ENCODE data around the gene RP9.

Gene RP9, protein sequence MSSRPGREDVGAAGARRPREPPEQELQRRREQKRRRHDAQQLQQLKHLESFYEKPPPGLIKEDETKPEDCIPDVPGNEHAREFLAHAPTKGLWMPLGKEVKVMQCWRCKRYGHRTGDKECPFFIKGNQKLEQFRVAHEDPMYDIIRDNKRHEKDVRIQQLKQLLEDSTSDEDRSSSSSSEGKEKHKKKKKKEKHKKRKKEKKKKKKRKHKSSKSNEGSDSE

DNA sequence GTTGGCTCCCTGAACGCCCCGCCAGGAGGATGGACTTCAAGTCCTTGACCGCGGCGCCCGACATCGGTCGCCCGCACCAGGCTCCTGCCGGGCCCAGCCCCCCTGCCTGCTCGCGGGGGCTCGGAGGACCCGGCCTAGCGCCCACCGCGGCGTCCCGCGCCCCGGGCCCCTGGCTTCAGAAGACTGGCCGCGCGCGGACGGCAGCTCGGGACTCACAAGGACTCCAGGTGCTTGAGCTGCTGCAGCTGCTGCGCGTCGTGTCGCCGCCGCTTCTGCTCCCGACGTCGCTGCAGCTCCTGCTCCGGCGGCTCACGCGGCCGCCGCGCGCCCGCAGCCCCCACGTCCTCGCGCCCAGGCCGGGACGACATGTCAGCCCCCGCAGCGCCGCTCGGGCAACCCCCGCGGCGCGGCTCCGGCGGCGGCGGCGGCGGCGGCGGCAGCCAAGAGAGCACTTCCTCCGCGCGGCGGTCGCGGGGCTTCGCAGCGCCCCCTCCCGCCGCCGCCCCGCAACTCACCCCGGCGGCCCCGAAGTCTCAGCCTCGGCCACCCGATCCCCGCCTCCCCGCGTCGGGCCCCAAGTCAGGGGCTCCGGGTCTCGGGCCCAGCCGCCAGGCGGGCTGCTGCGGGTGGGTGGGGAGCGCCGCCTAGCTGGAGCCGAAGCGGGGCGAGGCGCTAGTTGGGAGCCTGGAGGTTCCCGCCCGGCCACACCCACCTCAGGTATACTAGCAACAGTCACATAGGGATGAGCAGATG, at the start of gene RP9:
Gene RP9 (minus strand): TSS at position 400 of the 753 bp plus-strand sequence. CDS start 32 bp downstream, at position 368.
- DNase-seq: peak; percentile 81 to 89
- TF ChIP-seq POLR2A (IDR thresholded peaks at IDR 0.05; ENCODE audit: low read length) (peak; percentile 52), GATA1 (IDR thresholded peaks at IDR 0.05; ENCODE audit: low read depth, low read length) (no peak)

DNA sequence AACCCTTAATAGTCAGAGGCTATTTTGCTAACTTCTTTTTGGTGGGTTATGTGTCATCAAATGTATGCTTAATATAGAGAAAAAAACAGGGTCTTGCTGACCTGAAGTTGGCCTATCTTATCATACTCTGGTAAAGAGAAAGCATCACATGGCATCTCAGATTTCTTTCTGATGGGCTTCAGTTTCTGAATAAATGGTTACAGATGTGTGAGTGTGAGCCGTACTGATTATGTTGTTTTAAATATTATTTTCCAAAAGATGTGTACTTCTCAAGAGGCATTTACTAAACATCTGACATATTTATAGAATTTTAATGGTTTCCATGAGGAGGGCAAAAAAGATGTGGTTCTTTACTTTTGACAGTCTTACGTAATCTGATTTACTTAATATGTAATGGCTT, 48.6 kb upstream of the RP9 start:
- TF ChIP-seq GATA1 (IDR thresholded peaks at IDR 0.05; ENCODE audit: low read depth, low read length) (no peak), POLR2A (IDR thresholded peaks at IDR 0.05; ENCODE audit: low read length) (no peak)
- DNase-seq: no peak

DNA sequence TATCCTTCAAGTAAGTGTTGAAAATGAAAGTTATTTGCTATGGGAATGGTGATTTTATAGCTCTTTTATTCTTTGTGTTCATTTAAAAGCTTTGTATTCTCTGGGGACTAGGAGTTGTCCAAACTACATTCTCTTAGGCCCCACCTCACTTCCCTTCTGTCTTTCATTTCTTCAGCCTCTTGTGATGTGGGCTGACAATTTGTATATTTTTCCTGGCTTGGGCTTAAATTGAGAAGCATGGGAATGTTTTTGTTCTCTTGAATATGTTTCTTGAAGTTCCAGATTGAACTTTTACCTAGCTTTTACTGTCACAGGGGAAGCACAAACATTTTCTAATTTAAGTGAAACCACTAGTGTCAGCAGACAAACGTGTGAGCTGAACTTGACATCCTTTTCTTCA, 48.1 kb upstream of the RP9 start:
- TF ChIP-seq POLR2A (IDR thresholded peaks at IDR 0.05; ENCODE audit: low read length): no peak
- TF ChIP-seq GATA1 (IDR thresholded peaks at IDR 0.05; ENCODE audit: low read depth, low read length): no peak
- DNase-seq: no peak

DNA sequence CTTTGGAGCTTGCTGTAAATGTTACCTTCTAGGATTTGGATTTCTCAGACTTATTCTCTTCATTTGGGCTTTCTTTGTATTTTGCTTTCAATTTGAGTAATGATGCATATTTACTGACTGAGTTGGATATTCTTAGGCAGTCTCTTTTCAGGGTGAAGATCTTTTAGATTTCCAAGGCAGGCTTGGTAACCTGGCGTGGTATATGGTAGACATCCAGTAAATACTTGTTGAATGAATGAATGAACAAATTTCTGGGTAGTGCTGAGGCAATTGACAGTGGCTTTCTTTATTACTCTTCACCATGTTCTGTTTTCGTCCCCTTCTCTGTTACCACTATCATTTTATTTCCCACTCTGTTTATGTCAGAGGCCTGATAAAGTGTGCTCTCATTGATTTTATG, 47.2 kb upstream of the RP9 start:
- DNase-seq: no peak
- TF ChIP-seq POLR2A (IDR thresholded peaks at IDR 0.05; ENCODE audit: low read length): no peak
- TF ChIP-seq GATA1 (IDR thresholded peaks at IDR 0.05; ENCODE audit: low read depth, low read length): no peak

DNA sequence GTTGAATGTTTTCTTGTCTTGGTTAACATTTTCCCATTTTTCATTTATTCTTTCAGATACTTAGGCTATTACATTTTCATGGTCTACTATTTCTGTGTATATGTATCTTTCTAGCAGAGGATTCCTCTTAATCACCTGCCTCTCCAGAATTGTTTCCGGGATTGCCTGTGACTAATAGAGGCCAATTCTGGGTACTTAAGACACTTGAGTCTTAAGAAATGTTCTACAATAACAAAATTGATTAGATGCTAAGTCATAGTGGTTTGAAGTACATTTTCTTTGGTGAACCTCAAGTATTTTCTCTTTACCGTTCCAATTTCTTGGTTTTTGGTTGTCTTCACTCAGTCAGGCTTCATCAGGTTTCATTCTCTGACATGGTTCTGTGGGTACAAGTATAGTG, 46.6 kb upstream of the RP9 start:
- no peak for DNase-seq
- TF ChIP-seq POLR2A (IDR thresholded peaks at IDR 0.05; ENCODE audit: low read length) (no peak), GATA1 (IDR thresholded peaks at IDR 0.05; ENCODE audit: low read depth, low read length) (no peak)

DNA sequence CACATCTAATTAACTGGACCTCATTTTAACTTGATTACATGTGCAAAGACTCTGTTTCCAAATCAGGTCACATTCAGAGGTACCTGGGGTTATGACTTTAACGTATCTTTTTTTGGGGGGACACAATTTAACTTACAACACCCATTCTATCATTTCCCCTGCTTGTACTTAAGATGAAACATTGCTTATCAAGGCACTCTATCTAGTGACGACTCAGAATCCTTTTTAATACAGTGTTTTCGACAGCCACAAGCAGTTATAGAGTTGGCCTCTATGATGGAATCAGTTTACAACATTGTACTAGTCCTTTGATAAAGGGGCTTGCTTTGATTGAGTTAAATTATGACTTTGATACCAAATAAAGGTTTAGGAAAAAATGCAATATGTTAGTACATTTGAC, 42.9 kb upstream of the RP9 start:
- DNase-seq: no peak
- TF ChIP-seq POLR2A (IDR thresholded peaks at IDR 0.05; ENCODE audit: low read length): no peak
- no peak for TF ChIP-seq GATA1 (IDR thresholded peaks at IDR 0.05; ENCODE audit: low read depth, low read length)

DNA sequence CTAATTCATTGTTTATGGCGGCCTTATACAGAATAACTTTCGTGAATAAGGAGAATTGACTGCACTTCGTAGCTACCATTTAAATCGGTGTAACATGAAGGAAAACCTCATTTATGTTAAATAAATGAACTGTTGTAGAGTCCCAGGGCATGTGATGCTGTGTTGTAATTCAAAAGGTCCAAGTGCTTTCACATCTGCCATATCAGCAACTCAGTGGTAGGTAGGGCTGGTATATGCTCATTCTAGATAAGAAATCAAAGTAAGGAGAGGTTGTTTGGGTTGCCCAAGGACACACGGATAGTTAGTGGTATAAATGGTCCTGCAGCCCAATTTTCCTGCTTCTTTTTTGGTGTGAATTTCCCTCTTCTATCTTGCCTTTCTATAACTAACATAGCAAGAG, 36.0 kb upstream of the RP9 start:
- no peak for TF ChIP-seq POLR2A (IDR thresholded peaks at IDR 0.05; ENCODE audit: low read length)
- TF ChIP-seq GATA1 (IDR thresholded peaks at IDR 0.05; ENCODE audit: low read depth, low read length): no peak

DNA sequence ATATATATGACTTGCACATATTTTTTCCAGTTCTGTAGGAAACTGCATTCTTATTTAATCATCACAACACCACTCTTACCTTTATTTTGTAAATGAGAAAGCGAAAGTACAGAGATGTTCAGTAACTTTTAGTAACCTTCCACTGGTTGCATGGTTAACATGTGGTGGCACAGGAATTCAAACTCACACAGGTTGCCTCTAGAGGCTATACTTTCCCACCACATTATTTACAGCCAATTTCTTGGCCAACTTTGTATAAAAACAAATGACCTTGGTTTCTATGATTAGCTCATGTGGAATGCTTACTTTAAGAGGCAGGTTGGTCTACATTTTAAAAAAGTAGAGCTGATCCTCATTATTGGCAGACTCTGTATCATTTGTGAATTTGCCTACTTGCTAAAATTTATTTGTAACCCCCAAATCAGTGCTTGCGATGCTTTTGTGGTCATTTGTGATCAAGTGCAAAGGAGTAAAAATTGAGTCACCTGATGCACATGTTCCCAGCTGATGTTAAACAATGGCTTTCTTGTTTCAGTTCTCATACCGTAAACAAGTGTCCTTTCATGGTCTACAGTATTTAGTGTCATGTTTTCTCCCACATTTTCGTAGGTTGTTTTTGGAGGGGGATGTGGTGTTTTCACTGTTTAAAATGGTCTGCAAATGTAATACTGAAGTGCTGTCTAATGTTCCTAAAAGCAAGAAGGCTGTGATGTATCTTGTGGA, 35.0 kb upstream of the RP9 start:
- no peak for DNase-seq
- no peak for TF ChIP-seq GATA1 (IDR thresholded peaks at IDR 0.05; ENCODE audit: low read depth, low read length)
- TF ChIP-seq POLR2A (IDR thresholded peaks at IDR 0.05; ENCODE audit: low read length): no peak

More for the DNA sequence above, 36.0 kb upstream of the RP9 start:
- DNase-seq: peak; percentile 36 to 62

DNA sequence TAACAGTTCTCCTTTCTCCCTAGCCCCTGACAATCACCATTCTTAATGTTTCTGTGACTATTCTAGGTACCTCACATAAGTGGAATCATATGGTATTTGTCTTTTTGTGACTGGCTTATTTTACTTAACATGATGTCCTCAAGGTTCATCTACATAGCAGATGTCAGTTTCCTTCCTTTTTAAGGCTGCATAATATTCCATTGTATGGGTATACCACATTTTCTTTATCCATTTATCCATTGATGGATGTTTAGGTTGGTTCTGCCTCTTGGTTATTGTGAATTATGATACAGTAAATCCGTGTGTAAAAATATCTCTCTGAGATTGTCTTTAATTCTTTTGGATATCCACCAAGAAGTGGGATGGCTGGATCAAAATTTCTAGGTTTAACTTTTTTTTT, 33.4 kb upstream of the RP9 start:
- no peak for TF ChIP-seq POLR2A (IDR thresholded peaks at IDR 0.05; ENCODE audit: low read length)
- no peak for TF ChIP-seq GATA1 (IDR thresholded peaks at IDR 0.05; ENCODE audit: low read depth, low read length)
- DNase-seq: no peak

DNA sequence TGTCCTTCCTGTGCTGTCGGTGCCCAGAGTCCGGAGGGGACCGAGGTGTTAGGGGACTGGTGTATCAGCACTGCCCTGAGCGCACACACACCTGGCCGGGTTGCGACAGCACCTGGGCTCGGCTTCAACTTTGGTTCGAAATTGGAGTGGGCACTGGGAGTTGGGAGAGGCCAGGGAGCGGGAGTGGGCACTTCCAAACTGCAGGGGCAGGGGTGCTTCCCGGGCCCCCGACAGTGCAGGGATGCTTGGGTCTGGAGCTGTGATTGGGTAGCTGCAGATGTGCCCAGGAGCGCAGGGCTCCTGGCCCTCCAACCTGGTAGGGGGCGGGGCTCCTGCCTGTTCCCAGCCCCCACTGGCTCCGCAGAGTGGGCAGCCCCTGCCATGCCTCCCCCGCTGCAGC, 27.9 kb upstream of the RP9 start:
- TF ChIP-seq GATA1 (IDR thresholded peaks at IDR 0.05; ENCODE audit: low read depth, low read length): no peak
- DNase-seq: no peak

DNA sequence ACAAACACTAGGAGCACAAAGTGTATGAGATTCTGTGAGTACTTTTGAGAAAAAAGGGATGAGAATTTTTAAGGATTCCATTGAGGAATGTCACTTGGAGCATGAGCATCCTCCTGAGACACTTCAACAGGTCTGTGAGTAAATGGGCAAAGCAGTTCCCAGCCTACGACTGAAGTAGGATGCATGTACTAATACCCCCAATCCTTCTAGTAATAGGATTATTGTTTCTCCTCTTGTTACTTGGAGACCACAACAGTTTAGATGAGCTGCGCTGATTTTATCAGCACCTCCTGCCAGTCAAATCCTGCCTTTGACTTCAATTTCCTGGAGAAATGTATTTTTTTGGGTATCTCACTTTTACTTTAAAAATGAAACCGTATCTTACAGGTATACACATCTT, 21.0 kb upstream of the RP9 start:
- peak; percentile 14 to 28 for DNase-seq
- no peak for TF ChIP-seq GATA1 (IDR thresholded peaks at IDR 0.05; ENCODE audit: low read depth, low read length)
- no peak for TF ChIP-seq POLR2A (IDR thresholded peaks at IDR 0.05; ENCODE audit: low read length)

DNA sequence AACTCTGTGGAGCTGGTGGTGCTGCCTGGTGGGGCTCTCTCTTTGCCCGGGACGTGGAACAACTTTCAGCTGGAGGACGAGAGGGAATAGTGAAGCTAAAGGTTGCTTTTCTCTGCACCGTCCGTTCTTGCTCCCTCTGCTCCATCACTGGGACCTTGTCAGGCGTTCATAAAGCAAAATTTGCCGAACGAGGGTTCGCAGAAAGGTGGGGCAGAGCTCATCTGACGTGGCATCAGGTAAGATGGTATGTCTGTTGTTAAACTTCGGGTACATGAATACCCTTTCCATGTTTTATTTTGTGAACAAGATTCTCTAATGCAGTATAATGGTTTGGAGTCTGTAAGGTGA, 20.6 kb upstream of the RP9 start:
- no peak for DNase-seq
- TF ChIP-seq POLR2A (IDR thresholded peaks at IDR 0.05; ENCODE audit: low read length): no peak
- no peak for TF ChIP-seq GATA1 (IDR thresholded peaks at IDR 0.05; ENCODE audit: low read depth, low read length)

DNA sequence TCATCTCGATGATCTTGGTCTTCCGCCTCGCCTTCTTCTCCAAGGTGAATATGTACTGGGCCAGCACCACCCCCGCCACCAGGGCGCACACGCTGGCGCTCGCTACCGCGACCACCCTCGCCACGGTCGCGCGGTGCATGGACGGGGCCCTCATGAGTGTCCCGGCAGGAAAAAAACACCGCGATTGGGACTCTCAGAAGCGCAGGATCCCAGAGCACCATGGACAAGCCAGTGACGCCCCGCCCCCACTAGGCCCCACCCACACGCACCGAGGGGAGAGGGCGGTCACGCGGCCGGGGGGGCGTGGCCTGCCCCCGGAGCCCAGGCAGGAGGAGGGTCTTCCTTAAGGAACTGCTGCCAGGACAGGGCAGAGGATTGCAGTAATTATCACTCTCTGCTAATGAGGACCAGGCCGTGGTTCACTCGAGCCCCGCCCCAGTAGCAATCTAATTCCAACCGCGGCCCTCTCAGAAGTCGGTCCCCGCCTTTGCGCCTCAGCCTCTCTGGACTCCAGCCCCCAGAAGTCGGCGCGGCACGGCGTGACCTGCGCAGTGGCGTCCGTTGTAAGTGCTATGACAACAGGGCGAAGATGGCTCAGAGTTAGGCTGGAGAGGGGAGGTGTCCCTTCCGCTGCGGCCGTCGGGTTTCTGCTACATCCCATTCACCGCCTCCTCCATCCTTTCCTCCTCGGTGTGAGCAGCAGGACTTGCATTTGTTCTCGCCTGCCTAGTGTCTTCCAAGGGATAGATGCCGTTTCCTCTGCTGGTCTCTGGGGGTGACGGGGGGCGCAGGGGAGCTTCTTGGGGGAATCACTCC, 20.0 kb upstream of the RP9 start, which contains the start of gene BBS9:
Gene BBS9 (plus strand): TSS at position 575 of the 816 bp plus-strand sequence. CDS start 16,689 bp downstream, outside the sequence.
- DNase-seq: peak; percentile 96 to 98
- peak; percentile 56 for TF ChIP-seq POLR2A (IDR thresholded peaks at IDR 0.05; ENCODE audit: low read length)
- no peak for TF ChIP-seq GATA1 (IDR thresholded peaks at IDR 0.05; ENCODE audit: low read depth, low read length)

DNA sequence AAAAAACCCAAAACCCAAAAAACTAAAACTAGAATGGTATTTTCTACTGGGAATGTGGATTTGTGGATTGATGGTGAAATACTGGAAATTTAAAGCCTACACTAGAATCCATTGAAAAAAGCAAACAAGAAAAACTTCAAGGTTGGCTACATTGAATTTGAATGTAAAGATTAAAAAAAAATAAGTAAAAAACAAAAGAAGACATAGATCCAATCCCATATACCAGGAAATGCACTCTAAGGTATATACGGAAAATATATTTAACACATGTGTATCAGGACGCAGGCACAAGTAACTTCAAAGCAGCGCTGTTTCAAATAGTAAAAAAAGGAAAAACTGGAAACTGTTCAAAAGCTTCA, 19.4 kb upstream of the RP9 start:
- no peak for TF ChIP-seq GATA1 (IDR thresholded peaks at IDR 0.05; ENCODE audit: low read depth, low read length)
- no peak for TF ChIP-seq POLR2A (IDR thresholded peaks at IDR 0.05; ENCODE audit: low read length)

More for the DNA sequence above, 19.4 kb upstream of the RP9 start:
- DNase-seq: no peak

Measured in erythroblast (primary cell).